OCI-LY1 (cell line): Measurements from ENCODE around the gene MID2.

Experiments used
- EZH2 ChIP-seq: fragments of 200-600 bp; sonication (generic), shearing (Covaris generic); IDR thresholded peaks from 2 replicates; pipeline ENCODE4 v1.8.0; 2017; ENCODE audit warnings: borderline replicate concordance, mixed run types, mild to moderate bottlenecking, antibody characterized with exemption, low read length, moderate library complexity, mixed read lengths
- TF ChIP-seq, protein P1 (sequence below): fragments of 200-600 bp; sonication (generic), shearing (Covaris generic); IDR thresholded peaks from 2 replicates; pipeline ENCODE4 v1.5.1; 2017; ENCODE audit warnings: mild to moderate bottlenecking, antibody characterized with exemption, low read length, moderate library complexity, mixed read lengths

DNA sequence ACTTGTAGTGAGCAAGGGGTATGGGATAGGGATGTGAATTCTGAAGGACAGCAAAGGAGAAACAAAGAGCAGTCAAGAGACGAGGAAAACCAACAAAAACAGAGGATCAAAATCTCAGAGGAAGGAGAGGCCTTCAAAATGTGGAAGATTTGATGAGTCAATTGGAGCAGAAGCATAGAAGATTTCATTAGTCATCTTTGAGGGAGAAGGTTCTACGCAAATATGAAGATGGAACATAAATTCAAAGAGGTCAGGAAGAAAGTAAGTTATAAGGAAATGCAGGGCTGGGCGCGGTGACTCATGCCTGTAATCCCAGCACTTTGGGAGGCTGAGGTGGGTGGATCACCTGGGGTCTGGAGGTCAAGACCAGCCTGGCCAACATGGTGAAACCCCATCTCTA lies 35.4 kb downstream of the MID2 start:
- TF ChIP-seq, protein P1, sequence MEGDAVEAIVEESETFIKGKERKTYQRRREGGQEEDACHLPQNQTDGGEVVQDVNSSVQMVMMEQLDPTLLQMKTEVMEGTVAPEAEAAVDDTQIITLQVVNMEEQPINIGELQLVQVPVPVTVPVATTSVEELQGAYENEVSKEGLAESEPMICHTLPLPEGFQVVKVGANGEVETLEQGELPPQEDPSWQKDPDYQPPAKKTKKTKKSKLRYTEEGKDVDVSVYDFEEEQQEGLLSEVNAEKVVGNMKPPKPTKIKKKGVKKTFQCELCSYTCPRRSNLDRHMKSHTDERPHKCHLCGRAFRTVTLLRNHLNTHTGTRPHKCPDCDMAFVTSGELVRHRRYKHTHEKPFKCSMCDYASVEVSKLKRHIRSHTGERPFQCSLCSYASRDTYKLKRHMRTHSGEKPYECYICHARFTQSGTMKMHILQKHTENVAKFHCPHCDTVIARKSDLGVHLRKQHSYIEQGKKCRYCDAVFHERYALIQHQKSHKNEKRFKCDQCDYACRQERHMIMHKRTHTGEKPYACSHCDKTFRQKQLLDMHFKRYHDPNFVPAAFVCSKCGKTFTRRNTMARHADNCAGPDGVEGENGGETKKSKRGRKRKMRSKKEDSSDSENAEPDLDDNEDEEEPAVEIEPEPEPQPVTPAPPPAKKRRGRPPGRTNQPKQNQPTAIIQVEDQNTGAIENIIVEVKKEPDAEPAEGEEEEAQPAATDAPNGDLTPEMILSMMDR = no peak
- no peak for TF ChIP-seq EZH2
